Glomerular endothelial cell (primary cell): Measurements from ENCODE around the gene CNIH2. TPM values are rescaled to one million over a fixed set of nuclear protein-coding genes. Genes with fewer than 3 reads are reported as not detected.
A peak's percentile ranks its signal among the peaks of the same experiment; 100 is the strongest.

Experiments
- DNase-seq: peaks from one replicate; pipeline ENCODE4 v3.0.0-alpha.2; 2011; ENCODE audit warnings: low read depth, low spot score; ENCODE audit errors: extremely low read depth
- total RNA-seq: library from RNA; depleted of rRNA; stranded (reverse); fragments of >200 nt; gene quantifications from 2 replicates; pipeline ENCODE4 v1.2.3, GENCODE V29; 2015

Gene CNIH2
- total RNA-seq, 1 donor from 2014 or later, result not detected

GRCh38 chr11:66258473-66258893 is 19.5 kb upstream of the CNIH2 start:
- DNase-seq, result no peak

DNA sequence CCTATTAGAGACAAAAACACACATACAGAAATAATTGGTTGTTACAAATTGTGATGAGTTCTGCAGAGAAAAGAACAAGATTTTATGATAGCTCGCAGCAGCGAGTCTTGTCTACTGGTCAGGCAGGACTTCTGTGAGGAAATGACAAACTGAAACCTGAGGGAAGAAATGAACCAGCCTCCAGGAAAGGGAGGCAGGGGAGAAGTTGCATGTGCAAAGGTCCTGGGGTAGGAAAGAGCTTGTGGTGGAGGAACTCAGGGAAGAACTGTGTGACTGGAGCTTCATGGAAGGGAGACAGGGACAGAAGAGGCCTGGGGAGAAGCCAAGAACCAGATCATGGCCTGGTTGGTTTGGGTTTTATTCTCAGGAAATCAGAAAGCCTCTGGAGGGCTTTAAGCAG is 18.8 kb upstream of the CNIH2 start:
- no peak for DNase-seq

- no peak for DNase-seq
These were observed 18.0 kb upstream of the CNIH2 start for GRCh38 chr11:66259956-66260355.

- DNase-seq, result no peak
These were observed 16.4 kb upstream of the CNIH2 start for GRCh38 chr11:66261578-66261977.

- no peak for DNase-seq
These were observed 15.8 kb upstream of the CNIH2 start for GRCh38 chr11:66262191-66262590.

DNA sequence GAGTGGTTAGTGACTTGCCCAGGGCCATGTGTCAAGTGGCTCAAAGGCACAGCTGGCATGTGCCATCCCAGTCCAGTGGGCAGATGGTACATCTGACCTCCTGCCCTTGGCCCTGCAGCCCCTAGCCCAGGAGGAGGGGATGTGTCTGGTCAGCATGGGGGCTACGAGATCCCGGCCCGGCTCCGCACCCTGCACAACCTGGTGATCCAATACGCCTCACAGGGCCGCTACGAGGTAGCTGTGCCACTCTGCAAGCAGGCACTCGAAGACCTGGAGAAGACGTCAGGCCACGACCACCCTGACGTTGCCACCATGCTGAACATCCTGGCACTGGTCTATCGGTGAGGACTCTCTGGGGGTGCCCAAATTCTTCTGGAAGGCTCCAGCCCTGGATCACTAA is 15.3 kb upstream of the CNIH2 start:
- DNase-seq, result no peak

- no peak for DNase-seq
These were observed 14.7 kb upstream of the CNIH2 start for GRCh38 chr11:66263231-66263630.

DNA sequence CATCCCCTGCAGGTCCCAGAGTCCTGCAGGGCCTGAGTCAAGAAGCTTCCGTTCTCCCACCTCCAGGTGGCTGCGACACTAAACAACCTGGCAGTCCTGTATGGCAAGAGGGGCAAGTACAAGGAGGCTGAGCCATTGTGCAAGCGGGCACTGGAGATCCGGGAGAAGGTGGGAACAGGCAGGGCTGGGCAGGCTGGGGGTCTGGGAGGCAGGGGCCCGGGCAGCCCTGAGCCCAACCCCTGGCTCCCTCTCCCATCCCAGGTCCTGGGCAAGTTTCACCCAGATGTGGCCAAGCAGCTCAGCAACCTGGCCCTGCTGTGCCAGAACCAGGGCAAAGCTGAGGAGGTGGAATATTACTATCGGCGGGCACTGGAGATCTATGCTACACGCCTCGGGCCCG is 14.2 kb upstream of the CNIH2 start:
- DNase-seq, result no peak

DNA sequence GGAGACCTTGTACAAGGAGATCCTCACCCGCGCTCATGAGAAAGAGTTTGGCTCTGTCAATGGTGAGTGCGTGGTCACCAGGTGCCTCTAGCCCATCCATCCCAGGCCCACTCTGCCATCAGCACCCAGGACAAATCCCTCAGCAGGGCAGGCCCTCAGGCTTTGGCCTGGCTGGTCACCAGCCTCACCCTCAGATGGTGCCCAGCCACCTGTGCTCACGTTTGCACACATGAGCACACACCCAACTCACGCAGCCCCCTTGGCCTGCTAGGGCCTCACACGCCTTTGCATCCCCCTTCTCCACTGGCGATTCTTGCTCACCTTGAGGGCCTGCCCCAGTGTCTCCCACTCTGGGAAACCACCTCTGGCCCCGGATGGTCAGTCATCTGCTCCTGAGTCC is 13.6 kb upstream of the CNIH2 start:
- no peak for DNase-seq

DNA sequence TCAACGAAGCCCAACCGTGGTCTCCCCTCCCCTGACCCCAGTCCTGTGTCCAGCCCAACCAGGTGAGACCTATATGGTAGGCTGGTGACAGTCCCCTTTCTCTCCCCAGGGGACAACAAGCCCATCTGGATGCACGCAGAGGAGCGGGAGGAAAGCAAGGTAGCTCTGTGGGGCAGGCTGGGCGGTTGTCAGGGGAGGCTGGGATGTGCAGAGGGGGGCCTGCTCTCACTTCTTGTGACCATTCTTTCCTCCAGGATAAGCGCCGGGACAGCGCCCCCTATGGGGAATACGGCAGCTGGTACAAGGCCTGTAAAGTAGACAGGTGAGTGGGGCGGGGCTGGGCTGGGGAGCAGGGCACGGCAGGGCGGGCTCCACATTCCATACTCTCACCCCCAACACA is 13.1 kb upstream of the CNIH2 start:
- DNase-seq, result no peak

- no peak for DNase-seq
These were observed 12.2 kb upstream of the CNIH2 start for GRCh38 chr11:66265531-66266377.

DNA sequence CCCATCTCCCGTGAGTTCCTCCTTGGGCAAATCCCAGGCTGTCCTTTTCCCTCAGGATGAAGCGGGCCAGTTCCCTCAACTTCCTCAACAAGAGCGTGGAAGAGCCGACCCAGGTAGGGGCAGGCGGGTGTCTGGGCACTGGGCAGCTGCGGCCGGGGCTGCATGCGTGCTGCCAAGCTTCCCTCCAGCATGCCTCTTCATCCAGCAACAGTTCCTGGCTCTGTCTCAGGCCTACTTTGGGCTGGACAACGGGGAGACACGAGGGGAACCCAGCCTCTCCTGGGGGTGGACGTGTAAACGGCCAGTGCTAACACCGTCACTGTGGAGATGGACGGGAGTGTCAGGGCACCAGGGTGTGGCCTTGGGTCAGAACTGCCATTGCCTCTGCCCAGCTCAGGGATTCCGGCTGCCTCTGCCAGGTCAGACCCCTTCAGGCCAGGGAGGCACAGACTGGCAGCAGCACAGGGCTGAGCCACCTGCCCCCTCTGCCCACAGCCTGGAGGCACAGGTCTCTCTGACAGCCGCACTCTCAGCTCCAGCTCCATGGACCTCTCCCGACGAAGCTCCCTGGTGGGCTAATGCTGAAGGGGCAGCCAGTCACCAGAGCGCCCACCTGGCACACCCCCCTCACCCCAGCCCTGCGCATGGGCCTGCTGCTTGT is 11.5 kb upstream of the CNIH2 start:
- DNase-seq, result no peak

DNA sequence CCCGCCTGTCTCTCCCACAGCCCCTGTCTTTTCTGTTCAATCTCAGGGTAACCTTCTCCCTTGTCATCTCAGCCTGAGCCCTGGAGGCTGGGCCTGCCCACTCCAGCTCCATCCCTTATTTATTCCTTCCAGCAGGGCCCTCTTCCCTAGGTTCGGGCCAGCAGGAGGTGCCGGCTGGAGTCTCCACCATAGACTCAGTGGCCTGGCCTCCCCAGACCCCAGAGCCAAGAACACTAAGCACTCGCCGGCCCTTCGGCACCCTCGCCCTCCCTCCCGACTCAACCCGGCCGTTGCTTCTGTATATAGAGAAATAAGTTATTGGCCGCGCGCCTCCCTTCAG is 11.0 kb upstream of the CNIH2 start:
- DNase-seq, result no peak

DNA sequence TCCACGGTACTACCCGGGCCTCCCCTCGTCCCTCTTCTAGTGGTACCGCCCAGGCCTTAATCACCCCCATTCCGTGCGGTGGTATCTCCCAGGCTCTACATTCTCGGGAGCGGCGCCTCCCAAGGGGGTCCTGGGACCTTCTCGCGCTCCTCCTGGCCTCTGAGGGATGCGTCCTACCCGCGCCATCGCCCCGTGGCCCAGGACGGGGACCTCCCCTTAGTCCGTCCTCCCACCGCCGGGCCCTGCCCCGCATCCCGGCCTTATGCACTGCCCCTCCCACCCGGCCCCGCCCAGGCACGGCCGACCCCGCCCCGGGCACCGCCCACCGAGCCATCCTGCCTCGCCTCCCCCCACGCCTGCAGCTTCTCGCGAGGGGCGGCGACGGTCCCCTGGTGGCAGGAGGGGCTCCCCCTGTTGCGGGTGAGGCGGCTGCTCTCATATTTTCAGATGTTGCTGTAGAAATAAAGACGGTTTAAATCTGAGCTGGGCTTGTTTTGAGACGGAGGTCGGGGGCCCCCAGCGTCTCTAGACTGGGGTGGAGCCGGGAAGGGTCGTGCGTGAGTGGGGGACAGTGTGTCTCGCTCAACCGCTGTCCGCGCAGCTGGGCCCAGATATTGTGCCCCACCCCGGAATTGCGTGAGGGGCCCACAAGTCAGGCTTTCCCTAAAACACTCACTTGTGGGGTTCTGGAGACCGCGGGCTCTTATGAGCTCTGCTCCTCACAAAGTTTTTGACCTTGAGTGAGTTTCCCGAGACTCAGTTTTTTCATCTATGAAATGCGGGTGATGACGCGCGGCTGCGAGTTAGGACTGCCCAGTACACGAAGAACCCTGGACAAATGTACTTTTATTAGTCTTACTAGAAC is 10.4 kb upstream of the CNIH2 start:
- no peak for DNase-seq

- DNase-seq, result peak; percentile 96
These were observed 9.6 kb upstream of the CNIH2 start, which contains the start of gene RAB1B for GRCh38 chr11:66268244-66268951. TSS of gene RAB1B (plus strand) at chr11:66268639. CDS start at chr11:66268680, 41 bp downstream.

DNA sequence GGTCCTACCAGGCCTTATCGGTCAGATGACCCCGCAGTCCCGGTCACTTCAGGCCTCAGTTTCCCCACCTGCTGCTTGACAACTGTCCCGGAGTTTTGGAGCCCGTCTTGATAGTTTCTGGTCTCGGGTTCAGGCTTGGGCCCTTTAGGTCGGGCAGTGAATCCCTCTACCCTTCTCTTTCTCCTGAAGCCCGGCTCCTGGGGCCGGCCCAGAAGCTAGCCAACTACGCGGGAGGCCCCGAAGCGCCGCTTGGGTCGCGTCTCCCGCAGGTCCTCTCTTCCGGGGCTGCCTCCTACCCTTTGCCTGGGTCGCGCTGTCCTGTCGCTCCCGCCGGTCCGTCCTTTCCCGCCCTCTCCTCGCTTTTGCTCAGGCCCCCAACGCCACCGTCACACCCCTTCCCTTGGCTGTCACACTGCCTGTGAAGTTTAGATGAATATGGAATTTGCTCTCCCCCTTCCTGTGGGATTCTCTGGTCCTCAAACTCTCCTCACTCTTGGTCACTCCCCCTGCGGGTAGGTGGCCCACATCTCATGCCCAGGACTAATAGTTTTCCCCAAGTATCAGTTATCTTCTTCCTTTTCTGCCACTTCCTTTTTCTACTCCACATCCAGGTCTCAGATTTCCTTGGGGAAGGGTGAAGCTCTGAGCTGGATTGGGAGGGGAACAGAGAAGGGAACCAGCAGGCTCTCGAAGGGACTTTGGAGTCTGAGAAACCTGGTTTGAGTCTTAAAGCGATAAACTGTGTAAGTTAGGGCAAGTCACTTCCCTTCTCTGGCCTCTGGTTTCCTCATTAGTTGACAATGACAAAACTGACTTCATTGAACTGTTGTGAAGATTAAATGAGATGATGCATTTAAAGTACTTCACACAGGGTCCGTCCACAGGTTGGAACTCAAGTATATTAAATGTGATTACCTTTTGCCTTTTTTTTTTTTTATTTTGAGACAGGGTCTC is 8.7 kb upstream of the CNIH2 start:
- DNase-seq, result no peak

GRCh38 chr11:66271816-66272215 is 6.2 kb upstream of the CNIH2 start:
- DNase-seq, result no peak

DNA sequence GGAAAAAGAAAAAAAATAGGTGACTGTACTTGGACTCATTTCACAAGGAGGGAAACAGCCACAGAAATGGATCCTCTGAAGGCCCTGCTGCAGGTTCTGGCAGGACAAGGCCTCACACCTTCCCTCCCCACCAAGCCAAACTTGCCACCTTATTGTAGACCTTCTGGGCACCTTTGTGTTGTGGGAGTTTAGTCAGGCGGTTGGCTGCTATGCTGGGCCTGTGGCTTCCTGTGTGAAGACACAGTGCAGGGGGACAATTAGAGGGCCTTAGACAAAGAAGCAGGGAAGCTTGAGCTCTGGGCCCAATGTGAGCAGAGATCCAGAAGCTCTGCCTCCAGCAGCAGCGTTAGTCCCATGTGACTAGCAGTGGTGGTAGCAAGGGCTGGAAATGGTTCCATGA is 5.4 kb upstream of the CNIH2 start:
- no peak for DNase-seq

DNA sequence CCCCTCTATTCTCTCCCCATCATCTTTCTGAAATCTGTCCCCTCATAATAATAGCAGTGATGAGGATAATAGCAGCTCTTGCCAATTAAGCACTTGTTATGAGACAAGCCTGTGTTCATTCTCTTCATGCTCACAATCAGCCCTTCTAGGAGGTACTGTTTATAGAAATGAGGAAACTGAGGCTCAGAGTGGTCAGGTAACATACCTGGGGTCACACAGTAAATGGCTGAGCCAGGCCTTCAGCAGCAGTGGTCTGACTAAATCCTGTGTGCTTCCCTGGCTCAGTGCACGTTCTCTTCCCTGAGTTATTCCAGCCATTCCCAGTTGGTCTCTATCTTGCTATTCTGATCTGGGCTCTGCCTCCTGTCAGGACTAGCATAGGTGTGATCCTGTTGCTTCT is 3.8 kb upstream of the CNIH2 start:
- no peak for DNase-seq

GRCh38 chr11:66275396-66275795 is 2.6 kb upstream of the CNIH2 start:
- no peak for DNase-seq
